RWPE1 (cell line): Measurements from ENCODE around the gene GH2.

Experiments
- CTCF ChIA-PET: fragments of 350-600 bp; sonication (Branson Sonifier 250); formaldehyde crosslinking; extraction: SDS; loops from one replicate; lab custom pipeline; 2021; lab: Yijun Ruan, JAX
- POLR2A ChIA-PET: fragments of 400-600 bp; formaldehyde crosslinking; extraction: SDS; loops from one replicate; lab custom pipeline; 2020; ENCODE audit warnings: antibody characterized with exemption; ENCODE audit not compliant: low non-redundant PET; lab: Yijun Ruan, JAX
- DNase-seq: peaks from one replicate; pipeline ENCODE4 v3.0.0; 2012; ENCODE audit warnings: low spot score
- H3K27ac ChIP-seq: fragments of 450-650 bp; 2 replicates; pipeline ENCODE4 v1.5.1; 2017
- TF ChIP-seq, protein P1 (sequence below): fragments of 450-650 bp; conservative IDR thresholded peaks from 2 replicates; pipeline ENCODE4 v1.5.1; 2017; ENCODE audit warnings: low read depth, mild to moderate bottlenecking

Gene GH2

DNA sequence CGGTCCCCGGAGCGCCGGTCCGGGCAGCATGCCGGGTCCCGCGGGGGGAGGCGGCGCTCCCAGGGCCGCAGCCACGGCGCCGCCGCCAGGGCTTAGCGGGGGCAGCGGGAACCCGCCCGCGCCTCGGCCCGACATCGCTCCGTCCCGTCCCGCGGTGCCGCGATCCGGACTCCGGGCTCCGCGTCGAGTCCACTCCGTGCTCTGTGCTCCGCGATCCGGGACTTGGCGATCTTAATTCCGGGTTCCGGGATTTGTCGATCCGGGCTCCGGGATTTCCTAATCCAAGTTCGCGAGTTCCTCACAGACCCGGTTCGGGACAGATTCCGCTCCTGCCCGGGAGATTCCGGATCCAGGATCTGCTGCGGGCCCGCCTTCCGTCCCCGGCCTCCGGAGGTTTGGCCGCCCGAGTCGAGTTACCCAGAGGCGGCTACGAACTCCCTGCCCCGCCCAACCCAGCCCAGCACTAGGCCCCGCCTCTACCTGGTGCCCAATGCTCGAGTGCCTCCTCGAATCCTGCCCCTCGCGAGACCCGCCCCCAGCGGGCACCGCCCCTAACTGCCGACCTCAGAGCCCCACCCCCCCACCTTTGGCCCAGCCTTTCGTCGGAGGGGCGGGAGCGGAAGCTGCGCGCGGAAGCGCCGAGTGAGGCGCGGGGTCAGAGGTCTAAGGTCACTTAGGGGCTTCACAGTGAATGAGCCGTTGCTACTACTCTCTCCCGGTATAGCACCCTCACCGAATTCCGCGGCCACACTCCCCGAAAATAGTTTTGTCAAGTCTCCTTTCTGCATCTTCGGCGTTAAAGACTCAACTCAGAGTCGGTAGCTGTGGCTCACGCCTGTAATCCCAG lies 39.0 kb downstream of the GH2 start, which contains the start of gene SMARCD2:
Gene SMARCD2, minus strand, starts transcription at position 146 of the 847 bp plus-strand sequence. Its CDS starts 11 bp downstream, at position 135.
- ChIA-PET CTCF (interaction anchor here (0.5 to 1.5 kb wide), 3 partner anchors 8 to 77 kb away, joined by 3 to 5 read pairs (median 4); no protein-coding TSS in a partner anchor), POLR2A (interaction anchor here (0.6 kb wide), 1 partner anchor 73 kb away, joined by 5 read pairs; no protein-coding TSS in a partner anchor)
- TF ChIP-seq, protein P1, sequence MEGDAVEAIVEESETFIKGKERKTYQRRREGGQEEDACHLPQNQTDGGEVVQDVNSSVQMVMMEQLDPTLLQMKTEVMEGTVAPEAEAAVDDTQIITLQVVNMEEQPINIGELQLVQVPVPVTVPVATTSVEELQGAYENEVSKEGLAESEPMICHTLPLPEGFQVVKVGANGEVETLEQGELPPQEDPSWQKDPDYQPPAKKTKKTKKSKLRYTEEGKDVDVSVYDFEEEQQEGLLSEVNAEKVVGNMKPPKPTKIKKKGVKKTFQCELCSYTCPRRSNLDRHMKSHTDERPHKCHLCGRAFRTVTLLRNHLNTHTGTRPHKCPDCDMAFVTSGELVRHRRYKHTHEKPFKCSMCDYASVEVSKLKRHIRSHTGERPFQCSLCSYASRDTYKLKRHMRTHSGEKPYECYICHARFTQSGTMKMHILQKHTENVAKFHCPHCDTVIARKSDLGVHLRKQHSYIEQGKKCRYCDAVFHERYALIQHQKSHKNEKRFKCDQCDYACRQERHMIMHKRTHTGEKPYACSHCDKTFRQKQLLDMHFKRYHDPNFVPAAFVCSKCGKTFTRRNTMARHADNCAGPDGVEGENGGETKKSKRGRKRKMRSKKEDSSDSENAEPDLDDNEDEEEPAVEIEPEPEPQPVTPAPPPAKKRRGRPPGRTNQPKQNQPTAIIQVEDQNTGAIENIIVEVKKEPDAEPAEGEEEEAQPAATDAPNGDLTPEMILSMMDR, result no peak
- peak; percentile 95 for DNase-seq
- peak within 1 kb of the TSS; percentile 93 for H3K27ac ChIP-seq

DNA sequence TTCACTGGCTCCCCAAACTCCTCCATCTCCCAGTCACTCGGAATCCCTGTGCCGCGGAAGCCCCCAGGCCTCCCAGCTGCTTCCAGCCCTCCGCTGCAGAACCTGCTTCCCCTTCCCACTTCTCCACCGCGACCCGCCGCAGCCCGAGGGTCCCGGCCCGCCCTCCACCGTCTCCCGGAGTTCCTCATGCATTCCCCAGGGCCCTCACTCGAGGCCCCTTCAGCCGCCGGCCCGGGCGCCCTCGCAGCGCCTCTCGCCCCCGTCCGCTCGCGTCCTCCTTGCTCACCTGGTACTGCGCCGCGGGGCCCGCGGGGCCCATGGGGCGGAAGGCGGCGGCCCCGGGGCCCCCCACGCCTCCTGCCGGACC lies 39.6 kb downstream of the GH2 start:
- no peak for DNase-seq
- CTCF ChIA-PET, result no interaction called here
- H3K27ac ChIP-seq, result peak overlapping the region; percentile 93
- TF ChIP-seq, protein P1, result no peak
- POLR2A ChIA-PET, result no interaction called here

DNA sequence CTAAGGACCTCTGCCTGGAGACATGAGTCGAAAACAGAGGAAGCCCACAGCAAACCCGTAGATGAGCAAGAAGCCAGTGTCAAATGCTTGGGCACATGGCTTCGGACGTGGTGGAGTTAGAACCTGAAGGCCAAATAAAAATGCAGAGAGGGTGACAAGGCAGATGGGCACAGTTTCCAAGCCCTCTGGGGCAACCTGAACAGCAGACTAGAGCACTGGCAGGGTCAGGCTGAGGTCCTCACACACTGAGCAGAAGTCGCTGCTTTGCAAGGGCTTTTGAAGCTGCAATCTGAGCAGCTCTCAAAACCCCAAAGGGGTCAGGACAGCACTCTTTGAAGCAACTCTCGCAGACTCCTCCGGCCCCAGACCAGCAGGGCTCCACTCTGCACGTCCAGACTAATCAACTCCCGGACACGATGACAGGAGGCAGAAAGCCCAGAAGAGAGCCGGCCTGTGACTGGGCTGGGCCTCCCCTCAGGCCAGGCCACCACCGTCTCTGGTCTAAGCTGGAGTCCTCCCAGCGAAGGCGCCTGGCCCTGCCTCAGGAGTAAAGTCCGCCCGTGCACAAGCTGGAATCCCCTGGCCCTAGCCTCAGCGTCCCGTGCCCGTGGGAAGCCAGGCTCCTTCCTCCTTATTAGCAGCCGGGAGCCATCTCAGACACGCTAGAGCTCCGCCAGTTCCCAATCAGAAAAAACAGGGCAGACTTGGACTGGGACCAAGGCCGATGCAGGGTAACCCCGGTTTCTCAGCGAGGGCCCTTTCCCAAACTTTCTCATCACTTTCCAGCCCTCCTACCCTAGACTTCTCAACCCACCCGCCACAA lies 40.2 kb downstream of the GH2 start:
- POLR2A ChIA-PET, result no interaction called here
- H3K27ac ChIP-seq, result peak overlapping the region; percentile 93
- DNase-seq, result no peak
- CTCF ChIA-PET, result no interaction called here
- TF ChIP-seq, protein P1, result no peak

DNA sequence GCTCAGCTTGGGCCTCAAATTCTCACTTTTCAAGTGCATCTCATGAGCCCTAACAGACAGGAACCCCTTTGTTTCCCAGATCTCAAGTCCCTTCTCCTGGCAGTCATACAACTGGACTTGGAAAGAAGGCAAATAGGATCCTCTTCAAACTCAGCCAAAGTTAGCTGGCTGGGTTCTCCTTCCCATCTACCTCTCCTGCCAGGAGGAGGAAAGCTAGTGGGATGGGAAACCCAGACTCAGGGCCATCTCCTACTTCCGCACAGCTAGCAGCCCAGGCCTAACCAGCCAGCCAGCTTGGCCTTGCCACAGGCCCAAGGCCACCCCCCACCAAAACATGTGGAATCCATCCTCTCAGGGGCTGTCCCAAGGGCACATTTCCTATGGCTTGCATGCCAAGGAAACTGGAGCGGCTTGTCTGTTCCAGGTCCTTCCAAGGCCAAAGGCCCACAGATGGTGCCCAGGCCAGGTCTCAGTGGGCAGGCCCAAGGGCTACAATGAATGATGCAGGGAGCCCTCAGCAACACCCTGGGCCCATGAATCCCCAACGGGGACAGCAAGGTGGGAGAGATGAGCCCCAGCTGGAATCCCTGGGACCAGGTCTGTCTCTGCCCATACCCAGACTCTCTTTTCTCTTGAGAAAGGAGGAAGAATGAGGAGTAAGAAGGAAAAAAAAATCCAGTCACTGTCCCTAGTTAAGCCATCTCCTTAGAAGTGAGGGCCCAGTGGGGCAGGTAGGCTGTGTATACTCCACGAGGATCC lies 41.0 kb downstream of the GH2 start:
- ChIA-PET CTCF (interaction anchor here (0.6 kb wide), 1 partner anchor 8 kb away, joined by 3 read pairs; no protein-coding TSS in a partner anchor), POLR2A (no interaction called here)
- no peak for DNase-seq
- peak overlapping the region; percentile 93 for H3K27ac ChIP-seq
- TF ChIP-seq, protein P1, result no peak

DNA sequence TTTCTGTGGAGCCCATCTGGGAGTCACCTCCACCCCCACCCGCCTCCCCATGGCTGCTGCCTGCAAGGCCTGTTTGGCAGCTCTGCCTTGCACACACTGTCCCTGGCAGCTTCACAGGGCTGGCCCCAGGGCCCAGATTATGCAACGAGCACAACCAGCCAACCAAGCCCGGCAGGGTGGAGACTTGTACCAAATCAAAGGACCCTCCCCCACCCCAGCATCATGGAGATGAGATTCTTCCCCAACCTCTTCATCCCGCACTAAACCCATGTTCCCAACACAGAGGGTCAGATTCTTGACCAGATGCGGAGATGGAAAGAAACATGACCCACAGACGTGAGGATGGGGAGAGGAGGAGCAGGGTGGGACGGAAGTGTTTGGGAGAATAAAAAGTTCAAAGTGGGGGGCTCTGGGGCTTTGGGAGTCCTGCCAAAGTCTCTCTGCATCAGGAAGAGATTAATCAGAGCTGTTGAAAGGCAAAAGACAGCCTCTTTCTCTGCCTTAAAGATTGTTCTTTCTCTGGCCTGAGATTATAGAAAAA lies 43.0 kb downstream of the GH2 start:
- ChIA-PET CTCF (interaction anchor here (0.7 to 1.7 kb wide), 2 partner anchors 10 to 11 kb away, joined by 4 to 12 read pairs; no protein-coding TSS in a partner anchor), POLR2A (interaction anchor here (0.6 to 1.0 kb wide), 3 partner anchors 11 to 62 kb away, joined by 3 to 7 read pairs (median 5); partner anchors contain the start of gene FTSJ3)
- H3K27ac ChIP-seq, result peak overlapping the region; percentile 93
- TF ChIP-seq, protein P1, result no peak
- DNase-seq, result peak; percentile 67
